OCI-LY3 (cell line): Measurements from ENCODE around the gene SNN.
A peak's percentile ranks its signal among the peaks of the same experiment; 100 is the strongest.

Source experiments
- H2AFZ ChIP-seq: fragments of 200-600, 300-600 bp; shearing (Covaris generic); 2 replicates; pipeline ENCODE4 v1.6.0; 2014; ENCODE audit warnings: antibody characterized with exemption, low read depth, low read length
- H3K27ac ChIP-seq: fragments of 200-600, 300-600 bp; sonication (generic); 2 replicates; pipeline ENCODE4 v1.5.1; 2014; ENCODE audit warnings: mild to moderate bottlenecking, low read length, moderate library complexity, mixed read lengths
- H3K27me3 ChIP-seq: fragments of 200-600, 300-600 bp; sonication (generic); 2 replicates; pipeline ENCODE4 v1.6.1; 2014; ENCODE audit warnings: low read depth, low read length, mixed read lengths
- H3K36me3 ChIP-seq: fragments of 200-600, 300-600 bp; sonication (generic); replicated peaks from 2 replicates; pipeline ENCODE3; 2014; ENCODE audit warnings: low read depth, low read length, mixed read lengths
- H3K4me1 ChIP-seq: fragments of 300-600, 200-600 bp; sonication (generic); 2 replicates; pipeline ENCODE4 v1.6.1; 2014; ENCODE audit warnings: low read length, mixed read lengths
- H3K4me2 ChIP-seq: fragments of 200-600, 300-600 bp; sonication (generic); 2 replicates; pipeline ENCODE4 v1.6.1; 2014; ENCODE audit warnings: low read length, mixed read lengths
- H3K4me3 ChIP-seq: fragments of 300-600, 200-600 bp; sonication (generic); 2 replicates; pipeline ENCODE4 v1.5.1; 2014; ENCODE audit warnings: antibody characterized with exemption, mild to moderate bottlenecking, low read length, moderate library complexity
- H3K79me2 ChIP-seq: fragments of 300-600, 200-600 bp; shearing (Covaris generic); 2 replicates; pipeline ENCODE4 v1.6.1; 2014; ENCODE audit warnings: mild to moderate bottlenecking, low read length, mixed read lengths
- H3K9ac ChIP-seq: fragments of 300-600, 200-600 bp; shearing (Covaris generic); 2 replicates; pipeline ENCODE4 v1.6.0; 2014; ENCODE audit warnings: mild to moderate bottlenecking, low read length, moderate library complexity
- H3K9me3 ChIP-seq: fragments of 200-600, 300-600 bp; shearing (Covaris generic); 2 replicates; pipeline ENCODE4 v1.6.1; 2014; ENCODE audit warnings: low read length, mixed read lengths; ENCODE audit not compliant: insufficient read depth
- H4K20me1 ChIP-seq: fragments of 200-600, 300-600 bp; sonication (generic); 2 replicates; pipeline ENCODE4 v1.6.1; 2016; ENCODE audit warnings: low read length, mixed read lengths; ENCODE audit not compliant: insufficient read depth
- EZH2phosphoT487 ChIP-seq: fragments of 200-600 bp; shearing (Covaris generic); IDR thresholded peaks from 2 replicates; pipeline ENCODE4 v1.6.1; 2018; ENCODE audit warnings: antibody characterized with exemption, mixed run types, low read depth
- TF ChIP-seq, protein P1 (sequence below): fragments of 200-600, 300-600 bp; sonication (generic); IDR thresholded peaks from 2 replicates; pipeline ENCODE4 v1.5.1; 2014; ENCODE audit warnings: antibody characterized with exemption, low read length, low read depth

SNN gene

DNA sequence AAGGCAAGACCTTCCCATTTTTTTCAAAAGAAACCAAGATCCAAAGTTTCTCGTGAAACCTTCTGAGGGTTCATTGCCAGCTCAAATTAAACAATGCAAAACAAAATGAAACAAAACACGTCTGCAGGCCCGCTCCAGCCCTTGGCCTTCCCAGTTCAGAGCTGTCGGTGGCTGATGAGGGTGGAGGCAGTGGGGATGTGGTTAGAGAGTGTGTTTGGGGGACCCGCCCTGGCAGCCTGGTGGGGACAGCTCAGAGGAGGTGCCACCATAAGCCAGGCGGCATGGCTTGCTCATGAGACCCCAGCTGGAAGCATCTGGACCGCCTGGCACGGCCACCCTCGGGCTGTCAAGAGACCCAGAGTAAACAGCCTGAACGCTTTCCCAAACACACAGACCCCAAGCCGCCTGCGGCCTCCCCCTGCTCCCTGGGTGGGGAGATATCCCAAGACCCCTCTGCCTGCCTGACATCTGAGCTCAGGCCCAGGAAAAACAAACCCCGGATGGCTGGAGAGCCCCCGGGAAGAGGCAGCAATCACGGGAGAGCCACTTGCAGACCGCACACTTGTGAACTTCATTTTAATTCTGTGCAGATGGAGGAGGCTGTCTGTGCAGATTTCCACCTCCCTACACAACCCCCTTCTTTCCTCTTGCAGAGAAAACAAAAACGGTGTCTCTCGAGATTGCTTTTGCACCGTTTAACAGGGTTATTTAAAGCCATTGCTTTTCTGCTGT is 46.2 kb upstream of the SNN start:
- Histone ChIP-seq H4K20me1 (no peaks in the 10 kb centered on the region), H3K9ac (no peak overlapping the region), H3K27me3 (no peaks in the 10 kb centered on the region), H3K4me2 (peak overlapping the region; percentile 37), H3K36me3 (no peaks in the 10 kb centered on the region), H3K79me2 (no peaks in the 10 kb centered on the region), H2AFZ (peak overlapping the region; percentile 74; the same call in 1 of the 2 replicates), H3K4me1 (peaks cover 4% of the 10 kb centered on the region; the same call in 1 of the 2 replicates), H3K9me3 (no peaks in the 10 kb centered on the region), H3K4me3 (no peak overlapping the region), H3K27ac (no peak overlapping the region)
- TF ChIP-seq EZH2phosphoT487: no peak
- TF ChIP-seq, protein P1, sequence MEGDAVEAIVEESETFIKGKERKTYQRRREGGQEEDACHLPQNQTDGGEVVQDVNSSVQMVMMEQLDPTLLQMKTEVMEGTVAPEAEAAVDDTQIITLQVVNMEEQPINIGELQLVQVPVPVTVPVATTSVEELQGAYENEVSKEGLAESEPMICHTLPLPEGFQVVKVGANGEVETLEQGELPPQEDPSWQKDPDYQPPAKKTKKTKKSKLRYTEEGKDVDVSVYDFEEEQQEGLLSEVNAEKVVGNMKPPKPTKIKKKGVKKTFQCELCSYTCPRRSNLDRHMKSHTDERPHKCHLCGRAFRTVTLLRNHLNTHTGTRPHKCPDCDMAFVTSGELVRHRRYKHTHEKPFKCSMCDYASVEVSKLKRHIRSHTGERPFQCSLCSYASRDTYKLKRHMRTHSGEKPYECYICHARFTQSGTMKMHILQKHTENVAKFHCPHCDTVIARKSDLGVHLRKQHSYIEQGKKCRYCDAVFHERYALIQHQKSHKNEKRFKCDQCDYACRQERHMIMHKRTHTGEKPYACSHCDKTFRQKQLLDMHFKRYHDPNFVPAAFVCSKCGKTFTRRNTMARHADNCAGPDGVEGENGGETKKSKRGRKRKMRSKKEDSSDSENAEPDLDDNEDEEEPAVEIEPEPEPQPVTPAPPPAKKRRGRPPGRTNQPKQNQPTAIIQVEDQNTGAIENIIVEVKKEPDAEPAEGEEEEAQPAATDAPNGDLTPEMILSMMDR: no peak

- Histone ChIP-seq H3K27ac (no peak overlapping the region), H3K9me3 (no peaks in the 10 kb centered on the region), H2AFZ (no peak overlapping the region), H3K79me2 (no peaks in the 10 kb centered on the region), H4K20me1 (no peaks in the 10 kb centered on the region), H3K4me3 (no peak overlapping the region), H3K27me3 (no peaks in the 10 kb centered on the region), H3K4me1 (peaks cover 4% of the 10 kb centered on the region; the same call in 1 of the 2 replicates), H3K9ac (no peak overlapping the region), H3K36me3 (no peaks in the 10 kb centered on the region), H3K4me2 (no peak overlapping the region)
- TF ChIP-seq, protein P1: no peak
- no peak for TF ChIP-seq EZH2phosphoT487
Observed at GRCh38 chr16:11624205-11624604, 44.0 kb upstream of the SNN start.

- H3K4me1 ChIP-seq: peaks cover 4% of the 10 kb centered on the region
- H3K36me3 ChIP-seq: no peaks in the 10 kb centered on the region
- no peak overlapping the region for H3K9ac ChIP-seq
- no peak overlapping the region for H3K4me3 ChIP-seq
- H3K27me3 ChIP-seq: no peaks in the 10 kb centered on the region
- no peak for TF ChIP-seq EZH2phosphoT487
- TF ChIP-seq, protein P1: no peak
- H3K79me2 ChIP-seq: no peaks in the 10 kb centered on the region
- no peak overlapping the region for H3K27ac ChIP-seq
- H3K4me2 ChIP-seq: no peak overlapping the region
- H3K9me3 ChIP-seq: no peaks in the 10 kb centered on the region
- H2AFZ ChIP-seq: no peak overlapping the region
- no peaks in the 10 kb centered on the region for H4K20me1 ChIP-seq
Observed at GRCh38 chr16:11624636-11625607, 43.3 kb upstream of the SNN start.

- no peak overlapping the region for H3K4me2 ChIP-seq
- H2AFZ ChIP-seq: no peak overlapping the region
- H3K9ac ChIP-seq: no peak overlapping the region
- no peaks in the 10 kb centered on the region for H3K36me3 ChIP-seq
- peaks cover 4% of the 10 kb centered on the region for H3K4me1 ChIP-seq
- H3K27ac ChIP-seq: no peak overlapping the region
- no peaks in the 10 kb centered on the region for H4K20me1 ChIP-seq
- H3K9me3 ChIP-seq: no peaks in the 10 kb centered on the region
- H3K79me2 ChIP-seq: no peaks in the 10 kb centered on the region
- H3K4me3 ChIP-seq: no peak overlapping the region
- no peak for TF ChIP-seq EZH2phosphoT487
- TF ChIP-seq, protein P1: no peak
- H3K27me3 ChIP-seq: no peaks in the 10 kb centered on the region
Observed at GRCh38 chr16:11625769-11626168, 42.5 kb upstream of the SNN start.
